ENCODE data around the gene L3HYPDH.
A peak's percentile ranks its signal among the peaks of the same experiment; 100 is the strongest.
"Not testable (repeated sequence)": the region's sequence is repeated elsewhere in the genome, so short reads cannot be mapped to it uniquely, and the experiment has no call there.

L3HYPDH gene

GRCh38 chr14:59475709-59476108 is 8.5 kb downstream of the L3HYPDH start:
- no peak for DNase-seq

DNA sequence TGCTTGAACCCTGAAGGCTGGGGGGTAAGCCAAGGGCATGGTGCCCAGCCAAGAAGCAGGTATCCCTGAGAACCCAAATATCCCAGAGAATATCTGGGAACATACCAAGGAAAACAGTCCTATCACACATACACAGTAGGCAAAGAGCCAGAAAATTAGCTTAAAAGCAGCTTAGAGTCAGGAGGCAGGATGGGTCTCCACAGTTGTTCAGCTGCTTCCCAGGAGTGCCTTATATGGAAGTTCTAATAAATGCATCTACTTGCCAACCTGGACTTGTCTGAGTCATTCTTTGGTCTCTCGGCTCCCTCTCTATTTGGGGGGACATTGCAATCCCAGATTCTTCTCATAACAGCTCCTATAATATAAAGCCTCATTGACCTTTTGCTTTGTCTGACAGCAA is 10.0 kb downstream of the L3HYPDH start:
- no peak for DNase-seq

GRCh38 chr14:59465316-59466135 is 18.7 kb downstream of the L3HYPDH start, which contains the start of gene GPR135:
TSS of gene GPR135 (minus strand) at chr14:59465380. CDS start at chr14:59465226, 154 bp downstream.
- DNase-seq = peak; percentile 5 to 51 (median 10)

DNA sequence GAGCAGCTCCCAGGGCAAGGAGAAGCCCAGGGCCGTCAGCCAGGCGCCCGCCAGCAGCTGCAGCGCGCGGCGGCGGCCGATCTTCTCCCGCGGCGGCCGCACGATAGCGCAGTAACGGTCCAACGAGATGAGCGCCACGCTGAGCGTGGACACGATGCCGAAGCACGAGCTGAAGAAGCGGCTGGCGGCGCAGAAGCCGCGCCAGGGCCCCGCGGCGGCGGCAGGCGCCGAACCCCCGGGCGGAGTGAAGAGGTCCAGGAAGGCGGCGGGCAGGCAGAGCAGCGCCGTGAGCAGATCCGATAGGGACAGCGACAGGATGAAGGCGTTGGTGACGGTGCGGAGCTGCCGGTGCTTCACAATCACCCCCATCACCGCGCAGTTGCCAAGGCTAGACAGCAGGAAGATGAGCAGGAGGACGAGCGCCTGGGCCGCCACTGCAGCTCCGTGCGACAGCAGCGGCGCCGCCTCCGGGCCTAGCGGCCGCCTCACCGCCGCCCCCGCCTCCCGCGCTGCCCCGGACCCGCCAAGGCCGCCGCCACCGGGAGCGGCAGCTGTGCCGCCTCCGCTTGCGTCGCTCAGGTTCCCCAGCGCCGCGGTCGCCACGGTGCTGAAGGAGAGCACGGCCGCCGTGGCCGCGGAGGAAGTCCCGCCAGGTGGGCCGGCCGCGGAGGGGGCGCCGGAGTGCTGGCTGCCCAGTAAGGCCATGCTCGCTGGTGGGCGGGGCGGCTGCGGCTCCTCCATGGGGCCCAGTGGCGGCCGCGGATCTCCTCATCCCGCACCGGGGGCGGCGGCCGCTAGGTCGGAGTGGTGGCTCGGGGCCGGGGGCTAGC is 19.5 kb downstream of the L3HYPDH start:
- peak; percentile 15 to 63 (median 38) for DNase-seq

DNA sequence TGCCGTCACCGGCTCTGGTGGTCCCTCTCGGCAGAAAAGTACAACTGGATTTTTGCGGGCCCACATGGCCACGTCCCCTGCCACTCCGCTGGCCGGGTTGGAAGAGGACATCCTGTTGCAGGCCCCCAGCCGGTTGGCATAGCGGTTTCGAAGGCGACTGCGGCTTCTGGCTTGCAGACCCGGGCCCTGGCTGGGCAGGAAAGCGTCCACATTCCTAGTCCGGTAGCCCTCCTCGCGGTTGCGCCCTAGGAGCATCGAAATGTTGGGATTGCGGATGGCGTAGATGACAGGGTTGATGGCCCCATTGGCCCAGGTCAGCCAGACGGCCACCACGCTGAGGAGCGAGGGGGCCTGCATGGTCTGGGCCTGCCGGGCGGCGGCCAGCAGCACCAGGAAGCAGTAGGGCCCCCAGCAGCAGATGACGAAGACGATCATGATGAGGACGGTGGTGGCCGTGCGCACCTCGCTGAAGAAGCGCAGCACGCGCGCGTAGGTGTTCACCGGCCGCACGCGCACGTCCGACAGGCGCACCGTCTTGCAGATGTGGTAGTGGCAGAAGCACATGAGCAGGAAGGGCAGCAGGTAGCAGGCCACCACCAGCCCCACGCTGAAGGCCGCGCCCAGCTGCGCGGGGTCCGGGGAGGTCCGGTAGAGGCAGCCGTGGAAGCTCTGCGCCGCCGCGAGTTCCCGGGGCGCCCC is 20.3 kb downstream of the L3HYPDH start:
- DNase-seq = peak in 3 of 5 experiments; percentile 5 to 55 (median 18)

GRCh38 chr14:59461891-59462290 is 22.3 kb downstream of the L3HYPDH start:
- no peak for DNase-seq

DNA sequence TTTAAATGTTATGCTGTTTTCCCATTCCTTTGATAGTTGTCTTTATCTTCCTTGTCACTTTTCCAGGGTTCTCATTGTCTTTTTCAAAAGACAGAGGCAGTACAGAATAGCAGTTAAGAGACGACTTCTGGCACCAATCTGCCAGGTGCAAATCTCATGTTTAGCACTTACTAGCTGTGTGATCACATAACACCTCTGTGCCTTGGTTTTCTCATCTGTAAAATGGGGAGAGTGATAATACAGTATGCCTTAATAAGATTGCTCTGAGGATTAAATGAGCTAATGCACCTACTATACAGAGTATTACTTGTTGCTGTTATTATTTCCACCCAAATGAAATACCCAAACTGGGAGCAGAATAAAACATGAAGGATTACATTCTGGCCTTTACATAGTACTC is 23.8 kb downstream of the L3HYPDH start:
- DNase-seq = no peak

DNA sequence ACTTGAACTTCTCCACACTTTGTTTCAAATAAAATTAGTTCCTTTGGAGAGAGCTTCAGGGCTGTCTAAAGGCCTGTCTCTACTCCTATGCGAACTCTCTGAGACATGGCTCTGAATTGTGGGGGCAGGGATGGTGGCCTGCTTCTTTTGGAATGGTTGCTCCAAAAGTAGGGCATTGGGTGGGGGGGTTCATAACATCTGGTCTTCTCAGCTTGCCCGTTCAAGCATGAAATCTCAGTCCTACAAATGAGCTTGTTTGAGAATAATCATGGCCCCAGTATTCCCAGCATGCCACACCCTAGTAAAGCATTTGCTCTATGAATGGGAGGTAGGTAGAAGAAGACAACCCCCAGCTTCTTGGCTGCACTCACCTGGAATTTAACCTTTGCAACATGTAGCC is 25.7 kb downstream of the L3HYPDH start:
- DNase-seq = no peak

GRCh38 chr14:59455411-59455810 is 28.8 kb downstream of the L3HYPDH start:
- DNase-seq = no peak

GRCh38 chr14:59454139-59454538 is 30.1 kb downstream of the L3HYPDH start:
- DNase-seq = no peak

DNA sequence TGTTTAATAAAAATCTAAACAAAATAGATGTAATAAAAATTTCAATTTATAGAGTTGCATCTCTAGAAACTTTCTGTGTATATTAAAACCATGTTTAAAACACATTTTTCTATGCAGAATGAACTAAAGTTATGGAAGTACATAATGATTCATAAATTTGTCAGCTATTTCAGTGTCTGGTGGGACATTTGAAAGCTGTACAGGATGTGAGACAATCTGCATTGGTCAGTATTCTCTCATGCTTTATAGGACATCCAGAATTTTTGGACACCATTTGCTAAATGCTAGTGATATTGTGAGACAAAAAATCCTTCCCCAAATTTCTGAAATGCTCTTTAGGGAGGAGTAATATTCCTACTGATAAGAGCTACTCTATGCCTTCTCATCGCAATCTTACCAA is 32.4 kb downstream of the L3HYPDH start:
- DNase-seq = no peak

- no peak for DNase-seq
These were observed 33.5 kb downstream of the L3HYPDH start for GRCh38 chr14:59450716-59451115.

GRCh38 chr14:59448673-59449072 is 35.5 kb downstream of the L3HYPDH start:
- DNase-seq = not testable (repeated sequence)

GRCh38 chr14:59439256-59439965 is 44.8 kb downstream of the L3HYPDH start:
- no peak for DNase-seq

DNA sequence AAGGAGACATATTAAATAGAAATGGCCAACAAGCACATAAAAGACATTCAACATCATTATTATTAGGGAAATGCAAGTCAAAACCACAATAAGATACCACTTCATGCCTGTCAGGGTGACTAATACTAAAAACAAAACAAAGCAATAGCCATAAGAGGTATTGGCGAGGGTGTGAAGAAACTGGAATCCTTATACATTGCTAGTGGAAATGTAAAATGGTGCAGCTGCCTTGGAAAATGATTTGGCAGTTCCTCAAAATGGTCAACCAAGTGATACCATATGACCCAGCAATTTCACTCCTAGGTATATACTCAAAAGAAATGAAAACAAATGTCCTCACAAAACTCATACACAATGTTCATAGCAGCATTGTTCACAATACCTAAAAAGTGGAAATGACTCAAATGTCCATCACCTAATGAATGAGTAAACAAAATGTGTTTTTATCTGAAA is 46.0 kb downstream of the L3HYPDH start:
- no peak for DNase-seq

GRCh38 chr14:59435987-59436386 is 48.2 kb downstream of the L3HYPDH start:
- no peak for DNase-seq

DNA sequence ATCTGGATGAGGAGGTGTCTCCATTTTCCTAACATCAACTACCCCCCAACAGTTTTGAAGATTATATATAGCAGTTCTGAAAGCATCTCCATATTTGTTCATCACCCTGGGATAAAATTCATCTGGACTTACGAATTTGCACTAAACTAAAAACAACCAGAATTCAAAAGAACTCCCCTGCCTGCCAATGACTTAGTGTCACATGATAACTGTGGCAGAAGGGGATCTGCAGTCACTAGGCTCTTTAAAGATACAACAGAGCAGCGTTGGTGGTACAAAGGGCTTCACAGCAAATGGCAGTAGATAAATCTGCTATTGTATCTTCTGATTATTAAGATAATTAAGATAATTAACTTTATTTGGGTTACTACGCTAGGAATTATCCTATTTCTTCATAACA is 49.1 kb downstream of the L3HYPDH start:
- DNase-seq = no peak

GRCh38 chr14:59429790-59430189 is 54.4 kb downstream of the L3HYPDH start:
- no peak for DNase-seq

GRCh38 chr14:59428581-59429012 is 55.6 kb downstream of the L3HYPDH start:
- peak in 1 of 5 experiments; percentile 3 for DNase-seq

- DNase-seq = no peak
These were observed 56.3 kb downstream of the L3HYPDH start for GRCh38 chr14:59427653-59428580.

- no peak for DNase-seq
These were observed 58.8 kb downstream of the L3HYPDH start for GRCh38 chr14:59425322-59425935.
